Spleen (tissue), 7 donors: ENCODE data around the gene LTBP1.

Source experiments
- CTCF ChIP-seq, 11 experiments: fragments of 200-600 bp in 7 of 11; fragments of 450-650 bp in 4 of 11; sonication (generic) in 4 of 11; IDR thresholded peaks in 8 of 11; conservative IDR thresholded peaks in 3 of 11; 1 replicate in 7 of 11; 2 replicates in 4 of 11; pipeline versions ENCODE4 v1.4.0 to v1.8.0; 2016 to 2021; ENCODE audit warnings: antibody characterized with exemption in 11 of 11, inconsistent platforms in 4 of 11, mild to moderate bottlenecking in 1 of 11
- POLR2AphosphoS5 ChIP-seq, 3 donors: sonication (generic); formaldehyde crosslinking; IDR thresholded peaks; one replicate each; pipeline ENCODE4 v1.5.1; 2017; ENCODE audit warnings: antibody characterized with exemption in 3 of 3
- donor health status: DM: no; HTN: no; CAD: no; lungs with moderate emphysema.
- donor health status: DM: no; HTN: no; CAD: no.
- donor health status: DM: no; HTN: no; CAD: no.

DNA sequence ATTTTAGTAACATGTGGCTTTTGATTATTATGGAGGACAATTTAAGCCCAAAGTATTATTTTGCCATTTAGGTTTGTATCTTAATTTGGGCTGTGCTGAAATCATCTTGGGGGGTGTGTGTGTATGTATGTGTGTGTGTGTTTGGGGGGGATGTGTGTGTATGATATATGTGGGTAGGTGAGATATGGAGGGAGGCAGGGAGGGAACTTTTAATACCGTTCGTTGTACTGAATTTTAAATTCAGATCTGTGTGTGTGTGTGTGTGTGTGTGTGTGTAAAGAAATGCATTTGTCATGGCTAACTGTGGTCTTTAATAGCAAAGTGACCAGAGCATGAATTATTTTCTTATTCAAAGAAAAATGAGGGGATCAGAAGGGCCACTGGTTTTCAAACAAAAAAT is 113.7 kb downstream of the LTBP1 start:
- TF ChIP-seq POLR2AphosphoS5 (IDR thresholded peaks at IDR 0.05) (no peak), CTCF (IDR thresholded peaks at IDR 0.05 in 8 of 11, conservative IDR thresholded peaks at IDR 0.05 in 3 of 11) (no peak)
